Measurements from ENCODE around the gene TGFBR1.
"Not testable (repeated sequence)": the region's sequence is repeated elsewhere in the genome, so short reads cannot be mapped to it uniquely, and the experiment has no call there.

TGFBR1 gene

DNA sequence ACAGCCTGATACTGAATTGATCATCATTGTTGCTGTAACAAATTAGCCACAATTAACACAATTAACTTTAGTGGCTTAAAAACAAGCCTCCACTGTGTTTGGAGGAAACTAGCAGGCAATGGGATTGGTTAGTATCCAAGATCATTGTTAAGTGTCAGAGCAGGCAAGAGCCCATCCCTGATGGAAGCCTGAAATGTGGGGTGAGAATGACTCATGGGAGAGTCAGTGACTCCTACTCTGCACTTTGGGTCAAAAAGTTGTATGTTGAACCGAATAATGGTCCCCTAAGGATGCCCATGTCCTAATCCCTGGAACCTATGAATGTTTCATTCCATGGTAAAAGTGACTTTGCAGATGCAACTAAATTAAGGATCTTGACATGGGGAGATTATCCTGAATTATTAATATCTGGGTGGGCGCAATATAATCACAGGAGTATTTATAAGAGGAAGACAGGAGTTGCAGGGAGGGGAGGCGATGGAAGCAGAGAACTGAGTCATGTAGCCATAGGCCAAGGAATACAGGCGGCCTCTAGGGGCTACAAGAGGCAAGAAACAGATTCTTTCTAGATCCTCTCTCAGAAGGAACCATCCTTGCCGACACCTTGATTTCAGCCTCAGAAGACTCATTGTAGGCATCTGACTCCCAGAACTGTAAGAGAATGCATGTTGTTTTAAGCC, 88.0 kb downstream of the TGFBR1 start:
- DNase-seq: no peak

DNA sequence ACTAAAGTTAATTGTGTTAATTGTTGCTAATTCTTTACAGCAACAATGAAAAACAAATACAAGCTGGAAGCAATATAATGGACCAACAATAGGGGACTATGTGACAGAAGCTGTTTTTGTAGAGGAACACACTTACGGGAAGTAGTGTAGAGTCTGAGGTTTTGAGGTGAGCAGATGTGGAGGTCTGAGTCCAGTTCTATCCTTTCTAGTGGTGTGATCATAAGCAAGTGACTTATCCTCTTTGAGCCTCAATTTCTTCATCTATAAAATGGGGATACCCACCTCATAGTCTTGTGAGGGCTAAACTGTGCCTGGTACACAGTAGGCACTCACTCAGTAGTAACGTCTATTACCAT, 88.5 kb downstream of the TGFBR1 start:
- DNase-seq: no peak

DNA sequence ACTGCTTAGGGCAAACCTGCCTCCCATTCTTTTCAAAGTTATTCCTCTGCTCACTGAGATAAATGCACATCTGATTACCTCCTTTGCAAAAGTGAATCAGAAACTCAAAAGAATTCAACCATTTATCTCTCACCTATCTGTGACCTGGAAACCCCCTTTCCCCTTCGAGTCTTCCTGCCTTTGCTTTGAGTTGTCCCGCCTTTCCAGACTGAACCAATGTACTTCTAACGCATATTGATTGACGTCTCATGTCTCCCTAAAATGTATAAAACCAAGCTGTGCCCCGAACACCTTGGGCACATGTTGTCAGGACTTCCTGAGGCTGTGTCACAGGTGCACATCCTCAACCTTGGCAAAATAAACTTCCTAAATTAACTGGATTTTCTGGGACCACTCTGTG, 91.6 kb downstream of the TGFBR1 start:
- DNase-seq: not testable (repeated sequence)

DNA sequence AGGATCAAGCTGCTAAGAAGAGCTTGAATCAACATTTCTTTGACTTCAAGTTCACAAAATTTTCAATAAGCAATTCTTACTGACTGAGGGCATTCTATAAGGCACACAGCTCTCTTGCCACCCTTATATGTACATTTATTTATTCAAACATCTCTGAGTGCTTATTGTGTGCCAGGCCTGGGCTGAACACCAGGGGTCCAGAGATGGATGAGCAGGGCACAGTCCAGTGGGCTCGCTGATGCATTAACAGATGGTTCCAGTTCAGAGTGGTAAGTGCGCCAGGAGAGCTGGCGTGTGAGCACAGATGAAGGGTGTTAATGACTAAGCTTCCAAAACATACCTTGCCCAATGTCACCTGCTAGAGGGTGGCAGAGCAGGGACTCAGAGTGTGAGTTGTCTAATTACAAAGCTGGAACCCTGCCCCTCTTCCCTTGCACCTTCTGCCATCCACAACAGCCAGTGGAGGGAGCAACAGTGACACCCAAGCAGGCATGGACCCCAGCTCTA, 92.3 kb downstream of the TGFBR1 start:
- DNase-seq: no peak

DNA sequence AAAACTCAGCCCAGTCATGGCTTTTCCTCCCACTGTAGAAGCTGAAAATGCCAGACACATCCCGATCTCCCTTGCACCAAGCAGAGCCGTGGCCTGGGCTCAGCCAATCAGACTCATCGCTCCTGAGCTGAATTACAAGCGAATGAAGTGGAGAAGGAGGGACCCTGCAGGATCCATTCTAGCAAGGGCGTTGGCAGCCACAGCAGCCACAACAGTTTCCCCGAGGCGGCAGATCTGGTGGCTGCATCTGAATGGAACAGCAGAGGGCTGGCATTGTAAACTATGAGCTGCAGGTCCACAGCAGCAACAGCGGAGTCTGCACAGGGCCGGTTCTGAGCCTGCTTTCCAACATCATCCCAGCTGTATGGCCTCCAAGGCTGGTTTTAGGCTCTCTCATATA, 93.1 kb downstream of the TGFBR1 start:
- no peak for DNase-seq

DNA sequence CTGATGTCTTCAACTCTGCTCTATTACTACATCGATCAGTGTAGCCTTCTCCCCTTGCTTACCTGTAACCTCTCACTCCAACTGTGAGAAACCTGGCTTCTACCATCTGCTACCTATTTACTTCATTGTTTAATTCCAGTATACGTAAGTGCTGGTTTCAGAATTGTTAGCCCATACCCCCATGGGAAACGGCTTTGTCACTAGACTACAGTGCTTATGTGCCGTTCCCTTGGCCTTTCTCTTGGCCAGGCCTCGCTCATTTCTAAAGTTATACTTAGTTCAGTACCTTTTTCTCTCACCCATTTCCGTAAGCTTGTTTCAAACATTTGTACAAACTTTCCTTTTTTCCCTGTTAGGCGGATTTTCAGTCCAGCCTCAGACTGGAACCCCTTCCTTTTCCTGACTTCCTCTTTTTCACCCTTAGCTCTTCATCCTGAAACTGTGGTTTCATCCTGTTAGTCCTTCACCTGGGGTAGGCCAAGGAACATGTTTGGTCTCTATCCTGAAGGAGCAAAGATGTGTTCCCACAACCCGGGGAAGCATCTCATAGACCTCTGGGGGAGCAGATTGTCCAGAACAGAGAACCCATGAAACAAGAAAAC, 95.1 kb downstream of the TGFBR1 start:
- no peak for DNase-seq

DNA sequence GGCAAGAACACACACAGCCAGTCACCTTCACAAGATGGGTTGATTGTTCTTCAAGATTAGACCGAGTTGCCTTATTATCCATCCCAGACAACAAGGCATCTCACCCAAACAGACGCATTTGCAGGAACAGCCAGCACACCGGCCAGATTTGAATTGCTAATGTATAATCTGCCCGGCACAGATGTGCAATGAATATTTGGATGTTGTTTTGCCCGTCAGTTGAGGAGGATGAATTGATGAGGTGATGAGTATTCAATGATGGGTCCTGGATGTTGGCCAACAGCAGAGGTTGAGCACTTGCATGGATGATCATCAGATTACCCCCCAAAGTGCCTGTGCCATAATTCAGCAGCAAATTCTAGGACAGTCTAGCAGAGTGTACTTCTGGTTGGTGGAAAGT, 96.7 kb downstream of the TGFBR1 start:
- no peak for DNase-seq

All from cortex of kidney (tissue), 1 donor.